ENCODE results near the gene GPRC5C. TPM values are rescaled to one million over a fixed set of nuclear protein-coding genes. Genes with fewer than 3 reads are reported as not detected.

GPRC5C gene
- total RNA-seq, 4 donors from 2014 or later = 61.1 to 173 (median 107) TPM

DNA sequence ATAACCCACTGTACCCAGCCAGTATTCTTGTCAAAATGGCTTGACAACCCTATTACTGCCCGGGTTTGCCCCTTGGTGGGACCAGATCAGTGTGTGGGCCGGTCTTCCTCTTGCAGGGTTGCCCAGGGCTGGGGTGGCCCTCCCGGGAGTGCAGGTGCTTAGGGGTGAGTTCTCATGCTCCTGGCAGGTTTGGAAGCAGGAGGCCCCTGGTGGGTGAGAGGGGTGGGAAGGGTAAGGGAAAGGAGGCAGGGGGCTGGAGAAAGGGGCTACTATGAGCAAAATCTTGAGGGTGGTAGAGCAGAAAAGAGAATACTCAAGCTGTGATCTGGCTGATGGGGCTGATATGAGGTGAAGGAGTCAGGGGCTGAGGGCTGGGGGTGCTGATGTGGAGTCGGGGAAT is 41.0 kb downstream of the GPRC5C start:
- Histone ChIP-seq H3K36me3 (peaks cover 0 to 3% (median 0%) of the 10 kb centered on the region in 3 donors), H3K4me3 (no peak overlapping the region), H3K27me3 (no peaks in the 10 kb centered on the region), H3K9me3 (peaks cover 0 to 9% (median 0%) of the 10 kb centered on the region in 4 donors), H3K4me1 (peaks cover 0 to 4% (median 0%) of the 10 kb centered on the region in 4 donors), H3K27ac (no peak overlapping the region)
- DNase-seq = no peak
- no peak for TF ChIP-seq POLR2A (IDR thresholded peaks at IDR 0.05)
- TF ChIP-seq, protein P1, sequence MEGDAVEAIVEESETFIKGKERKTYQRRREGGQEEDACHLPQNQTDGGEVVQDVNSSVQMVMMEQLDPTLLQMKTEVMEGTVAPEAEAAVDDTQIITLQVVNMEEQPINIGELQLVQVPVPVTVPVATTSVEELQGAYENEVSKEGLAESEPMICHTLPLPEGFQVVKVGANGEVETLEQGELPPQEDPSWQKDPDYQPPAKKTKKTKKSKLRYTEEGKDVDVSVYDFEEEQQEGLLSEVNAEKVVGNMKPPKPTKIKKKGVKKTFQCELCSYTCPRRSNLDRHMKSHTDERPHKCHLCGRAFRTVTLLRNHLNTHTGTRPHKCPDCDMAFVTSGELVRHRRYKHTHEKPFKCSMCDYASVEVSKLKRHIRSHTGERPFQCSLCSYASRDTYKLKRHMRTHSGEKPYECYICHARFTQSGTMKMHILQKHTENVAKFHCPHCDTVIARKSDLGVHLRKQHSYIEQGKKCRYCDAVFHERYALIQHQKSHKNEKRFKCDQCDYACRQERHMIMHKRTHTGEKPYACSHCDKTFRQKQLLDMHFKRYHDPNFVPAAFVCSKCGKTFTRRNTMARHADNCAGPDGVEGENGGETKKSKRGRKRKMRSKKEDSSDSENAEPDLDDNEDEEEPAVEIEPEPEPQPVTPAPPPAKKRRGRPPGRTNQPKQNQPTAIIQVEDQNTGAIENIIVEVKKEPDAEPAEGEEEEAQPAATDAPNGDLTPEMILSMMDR (IDR thresholded peaks at IDR 0.05) = no peak

DNA sequence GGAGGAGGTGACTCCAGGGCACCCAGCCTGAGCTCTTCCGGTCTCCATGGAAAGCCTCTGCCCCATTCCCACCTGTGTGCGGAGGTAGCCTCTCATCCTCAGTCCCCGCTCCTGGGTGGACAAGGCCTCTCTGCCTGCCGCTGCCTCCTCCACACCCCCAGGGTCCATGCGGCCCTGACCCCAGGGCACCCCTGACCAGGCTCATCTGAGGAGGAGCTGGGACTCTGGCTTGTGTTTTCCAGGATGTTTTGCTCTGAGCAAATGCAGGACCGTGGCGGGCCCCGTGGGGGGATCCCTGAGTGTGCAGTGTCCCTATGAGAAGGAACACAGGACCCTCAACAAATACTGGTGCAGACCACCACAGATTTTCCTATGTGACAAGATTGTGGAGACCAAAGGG is 41.4 kb downstream of the GPRC5C start:
- H3K9me3 ChIP-seq = peaks cover 0 to 9% (median 0%) of the 10 kb centered on the region in 4 donors
- no peaks in the 10 kb centered on the region for H3K27me3 ChIP-seq
- no peak for TF ChIP-seq POLR2A (IDR thresholded peaks at IDR 0.05)
- TF ChIP-seq, protein P1 (IDR thresholded peaks at IDR 0.05) = no peak
- H3K4me3 ChIP-seq = no peak overlapping the region
- no peak for DNase-seq
- peaks cover 0 to 3% (median 0%) of the 10 kb centered on the region in 3 donors for H3K36me3 ChIP-seq
- H3K27ac ChIP-seq = no peak overlapping the region
- H3K4me1 ChIP-seq = peaks cover 0 to 7% (median 0%) of the 10 kb centered on the region in 4 donors

- Histone ChIP-seq H3K4me3 (no peak overlapping the region), H3K36me3 (peaks cover 0 to 3% (median 0%) of the 10 kb centered on the region in 3 donors)
- TF ChIP-seq POLR2A (IDR thresholded peaks at IDR 0.05) = no peak
- TF ChIP-seq, protein P1 (IDR thresholded peaks at IDR 0.05) = no peak
These were observed 42.3 kb downstream of the GPRC5C start for GRCh38 chr17:74474043-74474792.

DNA sequence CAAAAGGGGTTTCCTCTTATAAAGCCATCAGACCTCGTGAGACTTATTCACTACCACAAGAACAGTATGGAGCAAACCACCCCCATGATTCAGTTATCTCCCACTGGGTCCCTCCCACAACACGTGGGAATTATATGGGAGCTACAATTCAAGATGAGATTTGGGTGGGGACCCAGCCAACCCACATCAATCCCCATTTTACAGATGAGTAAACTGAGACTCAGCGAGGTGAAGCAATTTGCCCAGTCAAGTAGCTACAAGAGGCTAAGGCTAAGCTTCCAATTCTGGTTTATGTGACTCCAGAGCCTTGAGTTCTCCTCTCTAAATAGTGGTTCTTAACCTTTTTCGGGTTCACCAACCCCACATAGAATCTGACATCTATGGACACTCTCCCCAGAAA is 43.3 kb downstream of the GPRC5C start:
- Histone ChIP-seq H3K4me1 (peaks cover 0 to 18% (median 2%) of the 10 kb centered on the region in 4 donors), H3K9me3 (peaks cover 0 to 9% (median 0%) of the 10 kb centered on the region in 4 donors), H3K27ac (no peak overlapping the region), H3K36me3 (peaks cover 0 to 3% (median 0%) of the 10 kb centered on the region in 3 donors), H3K27me3 (no peaks in the 10 kb centered on the region), H3K4me3 (no peak overlapping the region)
- DNase-seq = no peak
- TF ChIP-seq, protein P1 (IDR thresholded peaks at IDR 0.05) = no peak
- TF ChIP-seq POLR2A (IDR thresholded peaks at IDR 0.05) = no peak

More at GRCh38 chr17:74474043-74474792, 42.3 kb downstream of the GPRC5C start:
- Histone ChIP-seq H3K9me3 (peaks cover 0 to 9% (median 0%) of the 10 kb centered on the region in 4 donors), H3K4me1 (peaks cover 0 to 13% (median 2%) of the 10 kb centered on the region in 4 donors), H3K27ac (peak overlapping the region in 2 of 4 donors; percentile 43 to 52), H3K27me3 (no peaks in the 10 kb centered on the region)
- DNase-seq = peak in 1 of 3 donors; percentile 73

GRCh38 chr17:74477411-74477810 is 45.5 kb downstream of the GPRC5C start:
- H3K27me3 ChIP-seq = no peaks in the 10 kb centered on the region
- H3K4me1 ChIP-seq = peaks cover 0 to 21% (median 2%) of the 10 kb centered on the region in 4 donors
- no peak for DNase-seq
- H3K36me3 ChIP-seq = peaks cover 0 to 3% (median 0%) of the 10 kb centered on the region in 3 donors
- H3K9me3 ChIP-seq = peaks cover 0 to 9% (median 0%) of the 10 kb centered on the region in 4 donors
- TF ChIP-seq, protein P1 (IDR thresholded peaks at IDR 0.05) = no peak
- TF ChIP-seq POLR2A (IDR thresholded peaks at IDR 0.05) = no peak
- no peak overlapping the region for H3K4me3 ChIP-seq
- peak overlapping the region in 2 of 4 donors; percentile 49 to 57 for H3K27ac ChIP-seq
